GM18502 (cell line): ENCODE results near the gene RPS2.
A peak's percentile ranks its signal among the peaks of the same experiment; 100 is the strongest.
"Not testable (repeated sequence)": the region's sequence is repeated elsewhere in the genome, so short reads cannot be mapped to it uniquely, and the experiment has no call there.

ENCODE experiments used
- ATAC-seq: cut with Tn5 transposase; IDR thresholded peaks from one replicate; pipeline ENCODE4 v1.9.1; 2021; ENCODE audit warnings: mild to moderate bottlenecking; ENCODE audit not compliant: unreplicated experiment, poor library complexity

RPS2 gene

DNA sequence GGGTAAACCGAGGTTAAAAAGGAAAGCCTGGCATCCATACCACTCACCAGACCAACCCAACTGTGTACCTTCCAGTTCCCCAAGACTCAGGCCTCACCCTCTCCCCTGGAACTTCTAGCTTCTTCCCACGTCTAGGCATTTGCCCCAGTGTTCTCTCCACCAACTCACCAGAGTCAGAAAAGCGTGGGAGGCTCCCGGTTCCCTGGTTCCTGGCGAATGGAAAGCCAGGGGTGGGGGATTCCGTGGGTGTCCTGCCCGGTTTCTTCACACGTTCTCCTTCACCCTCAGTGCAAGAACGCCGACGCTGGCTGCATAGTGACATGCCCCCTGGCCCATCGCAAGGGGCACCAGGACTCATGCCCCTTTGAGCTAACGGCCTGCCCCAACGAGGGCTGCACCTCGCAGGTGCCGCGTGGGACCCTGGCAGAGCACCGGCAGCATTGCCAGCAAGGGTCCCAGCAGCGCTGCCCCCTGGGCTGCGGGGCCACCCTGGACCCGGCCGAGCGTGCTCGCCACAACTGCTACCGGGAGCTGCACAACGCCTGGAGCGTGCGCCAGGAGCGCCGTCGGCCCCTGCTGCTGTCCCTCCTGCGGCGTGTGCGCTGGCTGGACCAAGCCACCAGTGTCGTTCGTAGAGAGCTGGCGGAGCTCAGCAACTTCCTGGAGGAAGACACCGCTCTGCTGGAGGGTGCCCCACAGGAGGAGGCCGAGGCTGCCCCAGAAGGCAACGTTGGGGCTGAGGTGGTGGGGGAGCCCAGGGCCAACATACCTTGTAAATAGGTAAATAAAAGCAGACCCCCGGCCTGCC is 3.7 kb upstream of the RPS2 start:
- ATAC-seq = no peak

DNA sequence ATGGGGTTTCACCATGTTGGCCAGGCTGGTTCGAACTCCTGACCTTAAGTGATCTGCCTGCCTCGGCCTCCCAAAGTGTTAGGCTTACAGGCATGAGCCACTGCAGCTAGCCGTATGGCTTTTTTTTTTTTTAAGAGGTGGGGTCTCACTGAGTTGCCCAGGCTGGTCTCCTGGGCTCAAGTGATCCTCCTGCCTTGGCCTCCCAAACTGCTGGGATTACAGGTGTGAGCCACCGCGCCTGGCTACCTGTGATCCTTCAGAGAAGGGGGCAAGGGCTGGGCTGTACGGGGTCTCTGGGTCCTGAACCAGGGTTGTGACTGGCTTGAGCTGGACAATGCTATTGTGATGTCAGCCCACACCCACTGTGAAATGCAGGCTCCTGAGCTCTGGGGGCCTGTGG is 1.8 kb upstream of the RPS2 start, which contains the start of gene RNF151:
RNF151 (plus strand) TSS at position 397 of the 400 bp plus-strand sequence. CDS start 26 bp downstream, outside the sequence.
- no peak for ATAC-seq

DNA sequence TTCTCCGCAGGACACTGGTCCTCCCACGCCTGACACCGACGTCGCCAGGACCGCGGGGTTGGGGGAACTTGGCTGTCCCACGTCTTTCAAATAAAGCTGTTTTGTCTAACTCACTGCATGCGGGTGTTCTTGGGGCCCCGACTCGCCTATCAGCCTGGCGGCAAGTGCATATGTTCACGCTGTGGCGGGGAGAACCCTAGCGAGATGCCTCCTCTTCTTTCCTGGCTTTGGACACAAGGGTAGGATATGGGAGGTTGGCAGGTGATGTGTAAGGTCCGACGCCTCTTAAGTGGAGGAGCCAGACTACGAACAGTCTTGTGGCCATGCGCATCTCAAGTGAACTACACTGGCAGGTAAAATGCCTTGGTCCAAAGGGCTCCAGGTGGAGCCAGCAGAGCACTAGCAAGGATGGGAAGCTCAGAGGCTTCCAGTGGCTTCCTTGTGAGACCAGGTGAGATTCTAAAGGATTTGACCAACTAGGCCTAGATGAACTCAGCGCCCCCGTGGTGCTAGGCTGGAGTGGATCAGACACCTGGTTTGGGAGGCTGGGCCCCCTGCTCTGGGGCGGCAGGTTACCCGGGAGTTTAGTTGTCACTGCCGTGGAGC is 873 bp upstream of the RPS2 start:
- no peak for ATAC-seq

DNA sequence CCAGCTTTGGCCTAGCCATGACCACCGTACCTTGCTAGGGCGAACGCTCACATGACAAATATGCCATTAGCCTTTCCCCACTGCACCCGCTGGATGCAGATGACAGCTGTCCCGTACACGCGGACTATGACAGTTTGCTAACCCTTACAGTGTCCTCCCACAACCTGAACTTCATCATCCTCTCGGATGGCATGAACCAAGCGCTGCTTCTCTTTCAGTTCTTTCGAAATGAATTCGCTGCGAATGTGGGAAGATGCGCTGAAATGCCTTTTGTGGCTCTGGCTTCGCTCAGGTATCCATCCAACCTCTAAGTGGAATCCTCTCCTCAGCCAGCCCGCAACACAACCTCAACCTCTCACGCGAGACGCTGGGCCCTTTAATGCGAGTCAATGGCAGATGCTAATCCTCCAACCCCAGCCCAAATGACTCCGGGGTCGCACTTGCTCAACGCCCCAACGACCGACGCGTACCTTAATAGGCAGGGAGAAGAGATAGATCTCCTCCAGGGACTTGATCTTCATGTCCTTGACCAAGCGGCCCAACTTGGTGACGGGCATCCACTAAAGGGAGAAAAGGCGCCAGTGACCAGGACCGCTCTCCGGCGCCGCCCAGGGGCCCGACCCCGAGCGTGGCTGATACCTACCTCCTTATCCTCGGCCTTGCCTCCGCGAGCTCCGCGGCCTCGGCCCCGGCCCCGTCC is 670 bp downstream of the RPS2 start:
- ATAC-seq = peak; percentile 2

DNA sequence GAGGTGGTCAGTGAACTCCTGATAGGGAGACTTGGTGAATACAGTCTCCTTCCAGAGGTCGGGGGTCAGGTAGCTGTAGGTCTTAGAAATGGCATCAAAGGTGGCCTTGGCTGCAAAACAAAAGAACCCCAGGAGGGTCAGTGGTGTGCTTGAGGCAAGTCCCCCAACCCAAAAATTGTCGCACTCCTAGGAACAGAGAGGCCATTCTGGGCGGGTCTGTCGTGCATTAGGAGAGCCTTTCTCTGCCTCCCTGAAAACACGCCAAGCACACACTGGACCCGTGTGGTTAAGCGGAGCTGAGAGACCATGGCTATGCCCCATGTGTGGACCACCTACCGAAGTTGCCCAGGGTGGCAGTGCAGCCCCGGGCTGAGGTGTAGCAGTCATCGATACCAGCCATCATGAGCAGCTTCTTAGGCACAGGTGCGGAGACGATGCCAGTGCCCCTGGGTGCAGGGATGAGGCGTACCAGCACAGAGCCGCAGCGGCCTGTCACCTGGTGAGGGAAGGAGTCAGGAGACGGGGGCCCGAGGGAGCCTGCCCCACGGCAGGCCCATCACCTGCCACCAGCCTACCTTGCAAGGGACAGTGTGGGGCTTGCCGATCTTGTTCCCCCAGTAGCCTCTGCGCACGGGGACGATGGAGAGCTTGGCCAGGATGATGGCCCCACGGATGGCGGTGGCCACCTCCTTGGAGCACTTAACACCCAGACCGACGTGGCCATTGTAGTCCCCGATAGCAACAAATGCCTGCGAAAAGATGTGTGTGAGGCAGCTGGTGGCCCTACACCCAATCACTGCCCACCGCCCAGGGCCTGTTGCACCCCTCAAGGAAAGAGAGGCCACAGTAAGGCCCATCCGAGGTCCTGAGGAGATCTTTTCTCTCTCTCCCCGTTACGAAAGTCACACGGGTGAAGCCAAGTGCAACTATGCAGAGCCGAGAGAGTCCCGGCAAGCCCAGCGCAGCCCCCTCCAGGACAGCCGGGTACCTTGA is 2.2 kb downstream of the RPS2 start:
- ATAC-seq = not testable (repeated sequence)

DNA sequence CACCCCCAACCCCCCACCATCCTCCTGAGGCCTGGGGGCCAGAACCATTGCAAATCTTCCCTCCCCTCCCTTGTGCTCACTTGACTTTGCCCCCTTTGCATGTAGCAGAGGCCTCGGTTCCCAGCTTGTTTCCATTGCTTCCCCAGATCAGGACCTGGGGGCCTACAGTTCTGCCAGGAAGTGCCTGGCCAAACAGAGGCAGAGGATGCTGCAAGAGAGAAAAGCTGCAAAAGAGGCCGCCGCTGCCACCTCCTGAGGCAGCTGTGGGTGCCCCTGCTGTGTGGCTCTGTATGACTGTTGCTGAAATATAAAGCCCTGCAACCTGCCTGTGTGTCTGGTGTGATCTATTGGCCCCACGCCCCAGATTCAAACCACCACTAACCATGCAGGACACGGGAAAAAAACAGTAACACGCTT is 3.0 kb downstream of the RPS2 start:
- no peak for ATAC-seq

DNA sequence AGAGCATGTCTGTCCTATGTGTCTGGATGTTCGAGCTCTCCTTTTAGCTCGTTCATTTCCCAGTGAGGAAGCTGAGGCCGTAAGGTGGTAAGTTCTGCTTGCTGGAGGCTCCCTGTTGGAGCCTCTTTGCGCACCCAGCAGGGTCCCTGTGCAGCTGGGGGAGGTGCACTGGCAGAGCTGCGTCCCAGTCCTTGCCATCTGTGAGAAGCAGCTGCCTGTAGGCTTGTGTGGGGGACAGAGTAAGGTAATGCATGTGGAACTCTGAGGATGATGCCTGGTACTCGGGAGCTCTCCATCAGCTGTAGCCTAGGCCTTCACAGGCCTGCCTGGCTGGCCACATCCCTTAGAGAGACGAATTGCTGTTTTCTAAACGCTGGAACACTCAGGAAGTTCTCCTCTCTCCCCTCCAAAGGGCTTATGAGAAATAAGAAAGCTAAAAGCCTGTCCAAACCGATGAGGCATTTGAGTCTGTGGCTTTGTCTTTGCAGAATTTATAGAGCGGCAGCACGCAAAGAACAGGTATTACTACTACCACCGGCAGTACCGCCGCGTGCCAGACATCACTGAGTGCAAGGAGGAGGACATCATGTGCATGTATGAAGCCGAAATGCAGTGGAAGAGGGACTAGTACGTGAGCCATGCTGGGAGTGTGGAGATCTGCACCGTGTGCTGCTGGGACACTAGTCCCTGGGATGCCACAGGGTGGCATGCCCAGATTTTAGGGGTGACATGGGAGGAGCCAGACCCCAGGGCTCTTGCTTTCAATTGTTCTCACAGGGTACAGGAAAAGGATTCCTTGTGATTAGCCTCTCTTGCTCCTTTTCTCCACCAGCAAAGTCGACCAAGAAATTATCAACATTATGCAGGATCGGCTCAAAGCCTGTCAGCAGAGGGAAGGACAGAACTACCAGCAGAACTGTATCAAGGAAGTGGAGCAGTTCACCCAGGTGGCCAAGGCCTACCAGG is 3.7 kb downstream of the RPS2 start:
- no peak for ATAC-seq

DNA sequence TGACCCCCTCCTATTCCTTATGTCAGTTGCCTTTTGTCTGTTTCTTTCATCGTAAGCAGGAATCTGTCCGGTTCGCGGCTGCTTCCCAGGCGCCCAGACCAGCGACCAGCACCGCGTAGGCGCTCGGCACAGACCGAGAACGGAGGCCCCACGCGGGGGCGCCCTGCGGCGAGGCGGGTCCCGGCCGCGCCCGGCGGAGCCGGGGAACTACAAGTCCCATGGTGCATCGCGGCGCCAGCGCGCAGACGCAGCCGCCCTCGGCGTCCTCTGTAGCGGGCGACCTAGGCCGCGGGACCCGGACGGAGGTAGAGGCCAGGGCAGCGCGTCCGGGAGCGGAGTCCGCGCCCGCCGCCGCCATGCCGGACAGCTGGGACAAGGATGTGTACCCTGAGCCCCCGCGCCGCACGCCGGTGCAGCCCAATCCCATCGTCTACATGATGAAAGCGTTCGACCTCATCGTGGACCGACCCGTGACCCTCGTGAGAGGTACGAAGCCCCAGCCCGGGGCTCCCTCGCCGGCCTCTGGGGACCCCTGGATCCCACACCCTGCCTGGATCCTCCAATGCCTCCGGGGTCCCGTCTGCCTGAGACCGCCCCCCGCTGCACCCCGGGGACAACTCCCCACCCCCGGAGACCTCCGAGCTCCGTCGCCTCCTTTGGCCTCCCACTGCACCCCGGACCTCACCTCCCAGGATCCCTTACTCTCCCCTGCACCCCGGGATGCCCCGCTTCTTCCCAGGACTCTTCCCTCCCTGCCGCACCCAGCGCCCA is 5.2 kb downstream of the RPS2 start, which contains the start of gene NDUFB10:
NDUFB10 (plus strand) TSS at position 270 of the 771 bp plus-strand sequence; CDS start at position 357, 87 bp downstream.
- peak; percentile 72 for ATAC-seq

DNA sequence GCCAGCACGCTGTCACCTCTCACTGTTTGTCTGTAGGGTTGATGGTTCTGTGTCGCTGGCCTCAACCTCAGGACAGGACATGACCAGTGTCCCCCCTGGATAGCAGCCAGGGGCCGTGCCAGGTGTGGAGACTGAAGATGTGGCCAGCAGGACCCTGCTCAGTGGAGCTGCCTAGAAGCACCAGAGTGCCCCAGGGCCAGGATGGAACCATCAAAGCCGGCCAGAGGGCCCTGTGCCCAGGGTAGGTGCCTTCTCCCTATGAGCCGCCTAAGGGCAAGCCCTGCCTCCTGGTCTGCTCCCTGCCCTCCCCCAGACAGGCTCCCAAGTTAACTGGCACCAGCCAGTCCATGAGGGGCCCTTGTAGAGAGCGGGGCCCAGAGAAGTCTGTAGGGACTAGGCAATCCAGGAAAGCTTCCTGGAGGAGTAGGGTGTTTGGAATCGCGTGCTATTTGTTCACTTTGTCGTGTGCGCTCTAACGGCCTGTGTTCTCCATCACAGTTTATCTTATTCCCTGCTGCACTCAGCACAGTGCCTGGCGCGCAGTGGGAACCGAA is 5.8 kb downstream of the RPS2 start:
- ATAC-seq = peak; percentile 6

DNA sequence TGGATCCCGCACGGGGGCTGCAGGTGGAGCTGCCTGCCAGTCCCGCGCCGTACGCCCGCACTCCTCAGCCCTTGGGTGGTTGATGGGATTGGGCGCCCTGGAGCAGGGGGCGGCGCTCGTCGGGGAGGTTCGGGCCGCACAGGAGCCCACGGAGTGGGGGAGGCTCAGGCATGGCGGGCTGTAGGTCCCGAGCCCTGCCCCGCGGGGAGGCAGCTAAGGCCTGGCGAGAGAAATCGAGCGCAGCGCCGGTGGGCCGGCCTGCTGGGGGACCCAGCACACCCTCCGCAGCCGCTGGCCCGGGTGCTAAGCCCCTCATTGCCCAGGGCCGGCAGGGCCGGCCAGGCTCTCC is 6.5 kb downstream of the RPS2 start:
- not testable (repeated sequence) for ATAC-seq

DNA sequence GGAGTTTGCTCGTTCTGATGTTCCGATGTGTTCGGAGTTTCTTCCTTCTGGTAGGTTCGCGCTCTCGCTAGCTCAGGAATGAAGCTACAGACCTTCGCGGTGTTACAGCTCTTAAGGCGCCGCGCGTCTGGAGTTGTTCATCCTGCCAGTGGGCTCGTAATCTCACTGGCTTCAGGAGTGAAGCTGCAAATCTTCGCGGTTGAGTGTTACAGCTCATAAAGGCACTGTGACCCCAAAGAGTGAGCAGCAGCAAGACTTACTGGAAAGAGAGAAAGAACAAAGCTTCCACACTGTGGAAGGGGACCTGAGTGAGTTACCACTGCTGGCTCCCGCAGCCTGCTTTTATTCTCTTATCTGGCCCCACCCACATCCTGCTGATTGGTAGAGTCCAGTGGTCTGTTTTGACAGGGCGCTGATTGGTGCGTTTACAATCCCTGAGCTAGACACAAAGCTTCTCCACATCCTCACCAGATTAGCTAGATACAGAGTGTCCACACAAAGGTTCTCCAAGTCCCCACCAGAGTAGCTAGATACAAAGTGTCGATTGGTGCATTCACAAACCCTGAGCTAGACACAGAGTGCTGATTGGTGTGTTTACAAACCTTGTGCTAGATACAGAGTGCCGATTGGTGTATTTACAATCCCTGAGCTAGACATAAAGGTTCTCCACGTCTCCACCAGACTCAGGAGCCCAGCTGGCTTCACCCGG is 7.0 kb downstream of the RPS2 start:
- ATAC-seq = not testable (repeated sequence)

DNA sequence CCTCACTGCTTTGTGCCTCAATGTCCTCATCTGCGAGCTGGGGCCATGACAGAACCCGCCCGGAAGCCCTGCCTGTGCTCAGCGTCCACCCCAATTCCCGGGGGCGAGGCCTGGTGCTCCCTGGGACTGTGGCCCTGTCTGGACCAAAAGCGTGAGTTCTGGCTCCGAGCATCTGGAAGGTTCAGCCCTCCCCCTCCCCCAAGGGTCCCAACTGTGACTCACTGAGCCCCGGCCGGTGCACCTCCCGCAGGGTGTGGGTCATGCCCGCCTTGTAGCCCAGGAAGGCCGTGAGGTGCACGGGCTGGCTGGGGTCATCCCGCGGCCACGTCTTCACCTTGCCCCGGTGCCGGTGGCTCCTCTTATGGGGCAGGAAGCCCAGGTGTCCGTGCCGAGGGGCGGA is 10.9 kb downstream of the RPS2 start:
- no peak for ATAC-seq

DNA sequence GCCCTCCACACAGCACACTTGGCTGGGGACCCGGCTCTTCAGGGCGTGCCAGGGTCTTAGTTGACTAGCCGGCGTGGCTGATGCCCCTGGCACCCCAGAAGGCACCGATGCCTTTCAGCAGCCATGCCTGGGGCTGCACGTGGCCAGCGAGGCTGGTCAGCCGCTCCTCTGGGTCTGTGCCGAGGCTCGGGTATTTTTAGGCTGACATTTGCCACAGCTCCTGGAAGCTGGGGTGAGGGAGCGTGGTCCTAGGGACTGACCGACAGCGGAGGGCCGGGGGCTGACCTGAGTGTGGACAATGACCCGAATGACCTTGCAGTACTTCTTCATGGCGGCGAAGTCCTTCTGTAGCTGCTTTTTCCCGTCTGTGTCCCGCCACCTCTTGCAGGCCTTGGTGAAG is 14.1 kb downstream of the RPS2 start:
- ATAC-seq = no peak

DNA sequence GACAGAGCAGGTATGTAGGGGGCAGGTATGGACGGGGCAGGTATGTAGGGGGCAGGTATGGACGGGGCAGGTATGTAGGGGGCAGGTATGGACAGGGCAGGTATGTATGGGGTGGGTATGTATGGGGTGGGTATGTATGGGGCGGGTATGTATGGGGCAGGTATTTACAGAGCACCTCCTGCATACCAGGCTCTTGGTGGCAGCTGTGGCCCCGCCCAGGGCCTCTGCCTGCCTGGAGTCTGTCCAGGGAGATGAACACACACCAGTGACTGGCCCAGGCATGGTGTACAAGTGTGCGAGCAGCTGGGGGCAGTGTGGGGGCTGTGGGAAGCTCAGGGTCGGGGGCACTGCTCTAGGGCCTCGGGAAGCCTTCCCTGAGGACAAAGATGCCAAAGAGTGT is 14.6 kb downstream of the RPS2 start:
- ATAC-seq = no peak

DNA sequence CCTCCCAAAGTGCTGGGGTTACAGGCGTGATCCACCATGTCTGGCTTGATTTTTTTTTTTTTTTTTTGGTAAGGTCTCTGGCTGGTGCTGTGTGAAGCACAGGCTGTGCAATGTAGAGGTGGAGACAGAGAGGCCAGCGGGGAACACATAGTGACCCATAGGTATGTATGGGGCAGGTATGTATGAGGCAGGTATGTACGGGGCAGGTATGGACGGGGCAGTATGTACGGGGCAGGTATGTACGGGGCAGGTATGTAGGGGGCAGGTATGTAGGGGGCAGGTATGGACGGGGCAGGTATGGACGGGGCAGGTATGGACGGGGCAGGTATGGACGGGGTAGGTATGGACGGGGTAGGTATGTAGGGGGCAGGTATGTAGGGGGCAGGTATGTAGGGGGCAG is 15.1 kb downstream of the RPS2 start:
- no peak for ATAC-seq

DNA sequence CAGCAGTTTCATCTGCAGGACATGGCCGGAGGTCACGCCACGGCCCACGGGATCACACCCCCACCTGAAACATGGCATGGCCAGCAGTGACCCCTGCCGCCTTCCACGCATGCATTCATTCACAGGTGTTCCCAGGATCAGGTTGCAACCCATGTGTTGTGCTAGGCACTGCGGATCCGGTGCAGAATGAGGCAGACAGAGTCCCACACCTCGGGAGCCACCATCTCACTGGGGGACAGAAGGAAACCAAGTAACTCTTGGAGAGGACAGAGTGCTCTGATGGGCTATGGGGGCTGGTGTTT is 17.3 kb downstream of the RPS2 start:
- no peak for ATAC-seq
